HEK293T (cell line): ENCODE data around the gene PODNL1.

Source experiments
- ARNT ChIP-seq: fragments of 450-650 bp; IDR thresholded peaks from 2 replicates; pipeline ENCODE4 v1.6.1; 2017; ENCODE audit warnings: mild to moderate bottlenecking
- BHLHE40 ChIP-seq: fragments of 450-650 bp; IDR thresholded peaks from 2 replicates; pipeline ENCODE4 v1.6.1; 2016; ENCODE audit warnings: mild to moderate bottlenecking, moderate library complexity, borderline replicate concordance
- FOXK2 ChIP-seq: fragments of 450-650 bp; IDR thresholded peaks from 2 replicates; pipeline ENCODE4 v1.6.1; 2016; ENCODE audit warnings: mild to moderate bottlenecking
- HDGF ChIP-seq: fragments of 450-650 bp; IDR thresholded peaks from 2 replicates; pipeline ENCODE4 v1.6.1; 2017; ENCODE audit warnings: antibody characterized with exemption, borderline replicate concordance
- SP1 ChIP-seq: fragments of 450-650 bp; IDR thresholded peaks from 2 replicates; pipeline ENCODE4 v1.6.1; 2017
- TARDBP ChIP-seq: fragments of 450-650 bp; IDR thresholded peaks from 2 replicates; pipeline ENCODE4 v1.6.1; 2016
- ZNF384 ChIP-seq: fragments of 450-650 bp; IDR thresholded peaks from 2 replicates; pipeline ENCODE4 v1.6.1; 2016
- TF ChIP-seq, protein P1 (sequence below): fragments of 450-650 bp; IDR thresholded peaks from 2 replicates; pipeline ENCODE4 v1.6.1; 2016

DNA sequence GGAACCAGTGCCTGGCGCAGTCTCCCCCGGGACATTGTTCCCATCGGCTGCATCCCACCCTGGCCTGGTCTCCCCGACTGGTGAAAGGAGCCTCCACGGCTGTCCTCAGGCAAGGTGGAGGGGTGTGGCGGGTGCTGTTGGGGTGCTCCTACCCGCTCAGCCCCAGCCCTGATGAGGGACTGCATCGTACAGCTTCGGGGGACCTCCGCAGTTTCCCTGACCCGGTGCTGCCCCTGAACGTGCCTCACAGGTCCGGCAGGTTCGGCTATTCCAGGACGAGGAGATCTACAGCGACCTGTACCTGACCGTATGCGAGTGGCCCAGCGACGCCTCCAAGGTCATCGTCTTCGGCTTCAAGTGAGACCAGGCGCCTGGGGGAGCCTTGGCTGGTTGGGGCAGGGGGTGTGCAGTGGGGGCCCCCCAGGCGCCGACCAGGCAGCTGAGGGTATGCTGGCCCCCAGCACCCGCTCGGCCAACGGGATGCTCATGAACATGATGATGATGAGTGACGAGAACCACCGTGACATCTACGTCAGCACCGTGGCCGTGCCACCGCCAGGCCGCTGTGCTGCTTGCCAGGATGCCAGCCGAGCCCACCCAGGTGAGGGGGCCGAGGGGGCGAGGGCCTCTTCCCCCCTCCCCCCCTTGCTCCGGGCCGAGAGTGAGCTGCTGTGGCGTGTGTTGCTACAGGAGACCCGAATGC, 17.6 kb upstream of the PODNL1 start:
- TF ChIP-seq HDGF, result no peak
- no peak for TF ChIP-seq TARDBP
- TF ChIP-seq ARNT, result no peak
- TF ChIP-seq FOXK2, result no peak
- TF ChIP-seq, protein P1, sequence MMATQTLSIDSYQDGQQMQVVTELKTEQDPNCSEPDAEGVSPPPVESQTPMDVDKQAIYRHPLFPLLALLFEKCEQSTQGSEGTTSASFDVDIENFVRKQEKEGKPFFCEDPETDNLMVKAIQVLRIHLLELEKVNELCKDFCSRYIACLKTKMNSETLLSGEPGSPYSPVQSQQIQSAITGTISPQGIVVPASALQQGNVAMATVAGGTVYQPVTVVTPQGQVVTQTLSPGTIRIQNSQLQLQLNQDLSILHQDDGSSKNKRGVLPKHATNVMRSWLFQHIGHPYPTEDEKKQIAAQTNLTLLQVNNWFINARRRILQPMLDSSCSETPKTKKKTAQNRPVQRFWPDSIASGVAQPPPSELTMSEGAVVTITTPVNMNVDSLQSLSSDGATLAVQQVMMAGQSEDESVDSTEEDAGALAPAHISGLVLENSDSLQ, result no peak
- no peak for TF ChIP-seq BHLHE40
- TF ChIP-seq SP1, result no peak
- TF ChIP-seq ZNF384, result no peak
